GM18502 (cell line): ENCODE results near the gene UBE2Q1.

Source experiments
- ATAC-seq: cut with Tn5 transposase; IDR thresholded peaks from one replicate; pipeline ENCODE4 v1.9.1; 2021; ENCODE audit warnings: mild to moderate bottlenecking; ENCODE audit not compliant: unreplicated experiment, poor library complexity

Gene UBE2Q1

DNA sequence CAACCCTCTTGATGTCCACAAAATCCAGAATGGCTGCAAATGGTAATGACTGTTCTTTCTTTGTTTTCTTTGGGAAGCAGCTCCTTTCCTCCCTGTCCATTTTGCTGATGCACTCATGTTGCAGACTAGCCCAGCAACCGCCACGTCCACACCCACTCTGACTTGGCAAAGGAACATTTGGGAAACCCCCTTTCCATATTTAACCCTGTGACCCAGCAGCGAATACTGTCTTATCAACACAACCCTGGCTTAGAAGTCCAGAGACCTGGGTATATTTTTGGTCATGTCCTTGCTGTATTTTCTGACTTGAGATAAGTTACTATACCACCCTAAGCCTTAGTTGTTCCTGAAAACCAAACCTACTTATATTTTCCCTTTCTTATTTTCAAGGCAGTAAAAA lies 38.1 kb downstream of the UBE2Q1 start:
- ATAC-seq: no peak

DNA sequence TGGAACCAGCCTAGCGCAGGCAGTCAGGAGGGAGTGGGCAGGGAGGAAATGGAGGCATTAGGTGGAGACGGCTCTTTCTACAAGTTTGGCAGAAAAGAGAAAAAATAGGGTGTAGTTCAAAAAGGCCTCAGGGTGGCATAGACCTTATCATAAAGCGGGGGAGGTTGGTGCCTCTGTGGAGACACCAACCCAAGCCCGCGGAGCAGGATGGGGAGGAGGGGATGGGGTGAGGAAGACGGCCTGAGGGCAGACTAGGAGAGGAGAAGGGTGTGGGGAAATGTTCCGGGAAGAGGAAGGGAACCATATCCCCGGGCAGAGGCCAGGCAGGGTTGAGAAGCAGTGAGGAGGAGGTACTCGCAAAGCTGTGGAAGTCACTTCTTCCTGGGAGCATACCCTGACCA lies 38.9 kb downstream of the UBE2Q1 start:
- no peak for ATAC-seq

DNA sequence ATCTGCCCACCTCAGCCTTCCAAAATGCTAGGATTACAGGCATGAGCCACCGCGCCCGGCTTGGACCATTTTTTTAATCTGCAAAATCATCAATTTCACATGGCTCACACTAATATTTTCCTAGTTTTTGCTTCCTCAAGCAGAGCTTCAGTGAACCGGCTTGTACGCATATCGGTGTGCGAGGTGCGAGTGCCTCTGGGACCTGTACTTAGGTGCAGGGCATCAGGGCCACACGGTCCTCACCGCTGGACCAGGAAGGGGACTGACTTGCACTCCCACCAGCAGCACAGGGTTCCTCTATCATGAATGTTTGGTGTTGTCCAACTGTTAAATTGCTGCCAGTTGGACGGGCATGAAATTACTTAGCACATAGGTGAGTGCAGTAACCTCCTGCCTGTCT lies 40.8 kb downstream of the UBE2Q1 start:
- ATAC-seq: no peak

DNA sequence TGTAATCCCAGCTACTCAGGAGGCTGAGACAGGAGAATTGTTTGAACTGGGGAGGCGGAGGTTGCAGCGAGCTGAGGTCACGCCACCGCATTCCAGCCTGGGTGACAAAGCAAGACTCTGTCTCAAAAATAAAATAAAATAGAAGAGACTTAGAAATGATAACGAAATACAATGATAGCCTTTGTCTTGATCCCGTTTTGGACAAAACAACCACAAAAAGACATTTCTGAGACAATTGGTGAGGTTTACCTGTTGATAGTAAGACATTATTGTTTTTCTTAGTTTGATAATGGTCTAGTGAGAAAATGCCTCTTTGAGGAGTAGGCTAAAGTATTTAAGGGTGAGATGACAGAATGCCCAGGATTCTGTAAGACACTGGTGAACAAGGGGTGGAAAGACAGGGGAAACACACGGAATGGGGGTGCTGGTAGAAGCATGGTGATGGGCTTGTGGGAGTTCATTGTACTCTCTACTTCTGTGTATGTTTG lies 44.4 kb downstream of the UBE2Q1 start:
- no peak for ATAC-seq

DNA sequence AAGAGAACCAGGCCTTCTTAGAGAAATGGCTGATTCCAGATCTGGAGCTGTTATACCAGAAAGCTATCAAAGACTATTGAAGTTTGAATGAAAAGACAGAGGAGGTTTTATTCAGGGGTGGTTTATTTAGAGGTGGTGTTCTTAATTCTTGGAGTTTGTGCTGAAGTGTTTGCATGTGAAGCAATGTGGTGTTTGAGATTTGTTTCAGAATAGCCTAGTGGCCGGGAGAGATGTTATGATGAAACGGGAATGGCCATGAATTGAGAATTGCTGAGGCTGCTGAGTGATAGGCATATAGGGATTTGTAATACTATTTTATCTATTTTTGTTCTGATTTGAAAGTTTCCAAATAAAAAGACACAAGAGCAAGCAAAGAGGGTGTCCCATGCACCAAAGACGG lies 45.7 kb downstream of the UBE2Q1 start:
- no peak for ATAC-seq

DNA sequence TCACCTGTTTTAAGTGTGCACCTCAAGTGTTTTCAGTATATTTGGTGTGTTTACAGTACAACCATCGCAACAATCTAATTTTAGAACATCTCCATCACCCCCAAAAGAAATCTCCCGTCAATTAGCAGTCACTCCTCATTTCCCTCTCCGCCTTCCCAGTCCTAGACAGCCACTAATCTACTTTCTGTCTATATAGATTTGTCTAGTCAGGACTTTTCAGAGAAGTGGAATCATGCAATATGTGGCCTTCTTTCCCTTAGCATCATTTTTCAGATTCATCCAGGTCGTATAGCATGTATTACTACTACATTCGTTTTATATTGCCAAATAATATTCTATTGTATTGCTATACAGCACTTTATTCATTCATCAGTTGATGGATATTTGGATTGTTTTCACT lies 54.6 kb downstream of the UBE2Q1 start:
- ATAC-seq: no peak

DNA sequence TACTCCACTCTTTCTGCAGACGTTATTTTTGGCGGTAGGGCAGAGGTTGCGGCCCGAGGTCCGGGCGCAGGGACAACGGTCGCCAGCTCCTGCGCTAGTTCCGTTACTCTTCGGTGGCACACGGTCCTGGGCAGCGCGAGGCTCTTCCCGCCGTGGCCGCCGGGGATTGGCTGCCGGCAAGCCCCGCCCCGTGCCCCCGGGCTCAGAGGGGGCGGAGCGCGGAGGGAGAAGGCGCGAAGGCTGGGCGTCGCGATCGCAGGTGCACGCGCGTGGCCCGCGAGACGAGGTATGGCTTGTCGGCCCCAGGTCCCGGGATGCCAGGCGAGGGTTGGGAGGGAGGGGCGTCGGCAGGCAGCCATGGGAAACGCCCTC lies 55.7 kb downstream of the UBE2Q1 start:
- ATAC-seq: no peak

DNA sequence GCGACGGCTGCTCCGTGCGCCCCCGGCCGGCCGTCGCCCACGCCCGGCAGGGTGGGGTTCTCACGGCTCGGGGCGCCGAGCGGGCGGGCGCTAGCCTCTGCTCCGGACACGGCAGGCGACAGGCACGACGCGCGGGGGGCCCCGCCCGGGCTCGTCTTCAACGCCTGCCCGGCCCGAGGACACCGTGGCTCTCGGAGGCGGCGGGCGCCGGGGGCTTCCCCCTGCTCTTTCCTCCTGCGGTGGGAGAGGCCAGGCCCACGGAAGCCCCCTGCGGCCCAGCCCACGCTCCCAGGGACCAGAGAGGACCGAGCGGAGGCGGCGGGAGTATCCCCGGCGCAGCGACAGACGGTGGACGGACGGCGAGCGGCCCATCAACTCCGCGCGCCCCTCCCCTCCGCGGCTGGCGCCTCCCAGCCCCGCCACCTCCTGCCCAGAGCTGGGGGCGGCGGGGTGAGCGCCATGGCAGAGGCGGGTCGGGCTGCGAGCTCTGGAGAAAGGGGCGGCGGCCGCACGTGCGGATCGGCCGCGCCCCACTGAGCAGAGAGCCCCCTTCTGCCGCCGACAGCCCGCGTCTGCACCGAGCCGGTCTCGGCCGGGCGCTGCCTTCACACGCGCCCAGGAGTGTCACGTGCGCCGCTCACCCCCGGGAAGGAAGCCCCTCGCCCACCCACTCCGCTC lies 56.3 kb downstream of the UBE2Q1 start, which contains the start of the genes SHE and TDRD10:
SHE (minus strand) TSS at position 347 of the 678 bp plus-strand sequence. CDS start 386 bp downstream, outside the sequence.
TDRD10 (plus strand) TSS at position 154 of the 678 bp plus-strand sequence. CDS start 4,685 bp downstream, outside the sequence.
- ATAC-seq: no peak

DNA sequence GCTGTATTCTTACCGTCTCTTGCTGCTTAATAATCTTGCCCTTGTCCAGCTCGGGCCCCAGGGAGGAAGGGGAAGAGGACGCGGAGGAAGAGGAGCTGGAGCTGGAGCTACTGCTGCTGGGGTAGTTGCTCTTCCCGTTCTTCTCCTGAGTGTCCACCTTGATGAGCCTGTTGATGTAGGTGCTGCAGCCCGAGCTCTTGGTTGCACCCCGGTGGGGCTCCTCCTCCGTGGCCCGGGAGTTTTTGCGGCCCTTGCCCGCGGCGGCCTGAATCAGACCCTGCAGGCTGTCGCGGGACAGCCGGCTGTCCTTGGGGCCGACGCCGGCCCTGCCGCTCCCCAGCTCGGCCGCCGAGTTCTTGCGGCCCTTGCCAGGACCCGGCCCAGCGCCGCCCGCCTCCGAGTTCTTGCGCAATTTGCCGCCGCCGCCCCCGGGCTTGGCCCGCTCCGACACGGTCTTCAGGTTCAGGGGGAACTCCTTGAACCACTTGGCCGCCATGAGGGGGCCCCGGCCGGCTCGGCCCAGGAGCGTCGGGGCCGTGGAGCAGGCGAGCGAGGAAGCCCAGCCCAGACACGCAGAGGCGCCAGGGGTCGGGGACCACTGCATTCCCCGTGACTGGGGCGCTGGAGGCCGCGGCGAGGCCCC lies 56.9 kb downstream of the UBE2Q1 start:
- ATAC-seq: no peak

DNA sequence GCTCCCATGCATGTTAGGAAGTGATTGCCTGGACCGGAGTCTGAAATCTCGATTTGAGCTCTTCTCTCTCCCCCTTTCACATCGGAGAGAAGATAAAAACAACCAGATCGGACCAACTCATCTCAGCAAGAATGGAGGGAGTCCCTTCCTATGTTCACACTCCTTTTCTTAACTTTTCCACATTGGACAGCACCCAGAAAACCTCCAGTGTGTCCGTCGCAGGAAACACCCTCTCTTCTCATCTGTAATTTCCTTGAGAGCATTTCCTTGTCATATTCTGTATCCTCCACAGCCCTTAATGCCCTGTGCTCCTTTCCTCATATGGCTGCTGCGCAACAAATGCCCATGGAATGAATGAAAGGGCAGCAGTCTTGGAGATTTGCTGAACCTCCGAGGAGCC lies 57.9 kb downstream of the UBE2Q1 start:
- ATAC-seq: no peak

DNA sequence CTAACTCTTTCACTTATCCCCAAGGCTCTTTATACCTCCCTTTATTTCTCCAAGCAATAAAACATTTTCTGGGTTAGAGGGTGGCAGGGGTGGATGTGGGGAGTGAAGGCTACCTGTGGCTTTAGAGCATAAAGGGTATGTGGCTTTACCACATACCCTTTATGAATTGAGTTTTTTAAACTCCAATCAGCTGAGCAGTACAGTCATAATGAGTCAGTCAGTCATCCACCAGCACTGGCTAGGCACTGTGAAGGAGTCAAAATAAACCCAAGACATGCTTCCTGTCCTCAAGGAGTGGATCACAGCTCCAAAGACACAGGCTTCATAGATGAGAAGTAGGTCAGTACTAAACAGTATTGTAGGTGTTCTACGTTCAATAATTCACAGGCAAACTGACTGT lies 59.0 kb downstream of the UBE2Q1 start:
- ATAC-seq: no peak
